Measurements from ENCODE around the gene CD22. TPM values are rescaled to one million over a fixed set of nuclear protein-coding genes. Genes with fewer than 3 reads are reported as not detected.
"Not testable (repeated sequence)": the region's sequence is repeated elsewhere in the genome, so short reads cannot be mapped to it uniquely, and the experiment has no call there.

CD22 gene
- total RNA-seq, 1 donor from 2014 or later, result 19.1 TPM

DNA sequence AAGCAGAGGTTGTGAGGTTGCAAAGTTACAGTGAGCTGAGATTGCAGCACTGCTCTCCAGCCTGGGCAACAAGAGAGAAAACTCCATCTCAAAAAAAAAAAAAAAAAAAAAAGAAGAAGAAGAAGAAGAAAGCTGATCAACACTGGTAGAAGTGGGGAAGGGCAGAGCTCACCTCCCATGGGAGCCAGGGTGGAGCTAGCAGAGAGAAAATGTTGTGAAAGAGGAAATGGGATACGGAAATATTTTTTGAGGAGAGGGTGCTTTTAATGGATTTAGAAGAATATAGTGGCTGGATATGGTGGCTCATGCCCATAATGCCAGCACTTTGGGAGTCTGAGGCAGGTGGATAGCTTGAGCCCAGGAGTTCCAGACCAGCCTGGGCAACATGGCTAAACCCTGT lies 48.7 kb downstream of the CD22 start:
- TF ChIP-seq, protein P1, sequence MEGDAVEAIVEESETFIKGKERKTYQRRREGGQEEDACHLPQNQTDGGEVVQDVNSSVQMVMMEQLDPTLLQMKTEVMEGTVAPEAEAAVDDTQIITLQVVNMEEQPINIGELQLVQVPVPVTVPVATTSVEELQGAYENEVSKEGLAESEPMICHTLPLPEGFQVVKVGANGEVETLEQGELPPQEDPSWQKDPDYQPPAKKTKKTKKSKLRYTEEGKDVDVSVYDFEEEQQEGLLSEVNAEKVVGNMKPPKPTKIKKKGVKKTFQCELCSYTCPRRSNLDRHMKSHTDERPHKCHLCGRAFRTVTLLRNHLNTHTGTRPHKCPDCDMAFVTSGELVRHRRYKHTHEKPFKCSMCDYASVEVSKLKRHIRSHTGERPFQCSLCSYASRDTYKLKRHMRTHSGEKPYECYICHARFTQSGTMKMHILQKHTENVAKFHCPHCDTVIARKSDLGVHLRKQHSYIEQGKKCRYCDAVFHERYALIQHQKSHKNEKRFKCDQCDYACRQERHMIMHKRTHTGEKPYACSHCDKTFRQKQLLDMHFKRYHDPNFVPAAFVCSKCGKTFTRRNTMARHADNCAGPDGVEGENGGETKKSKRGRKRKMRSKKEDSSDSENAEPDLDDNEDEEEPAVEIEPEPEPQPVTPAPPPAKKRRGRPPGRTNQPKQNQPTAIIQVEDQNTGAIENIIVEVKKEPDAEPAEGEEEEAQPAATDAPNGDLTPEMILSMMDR (IDR thresholded peaks at IDR 0.05), result no peak
- Histone ChIP-seq H3K36me3 (no peaks in the 10 kb centered on the region), H3K27ac (no peak overlapping the region), H3K4me3 (no peak overlapping the region), H3K27me3 (ENCODE audit: low read depth) (peaks cover 4% of the 10 kb centered on the region), H3K9me3 (no peaks in the 10 kb centered on the region), H3K4me1 (no peaks in the 10 kb centered on the region)
- intact Hi-C loops (cut with DNase I), result no loop called here
- DNase-seq (no peak), ATAC-seq (no peak)

DNA sequence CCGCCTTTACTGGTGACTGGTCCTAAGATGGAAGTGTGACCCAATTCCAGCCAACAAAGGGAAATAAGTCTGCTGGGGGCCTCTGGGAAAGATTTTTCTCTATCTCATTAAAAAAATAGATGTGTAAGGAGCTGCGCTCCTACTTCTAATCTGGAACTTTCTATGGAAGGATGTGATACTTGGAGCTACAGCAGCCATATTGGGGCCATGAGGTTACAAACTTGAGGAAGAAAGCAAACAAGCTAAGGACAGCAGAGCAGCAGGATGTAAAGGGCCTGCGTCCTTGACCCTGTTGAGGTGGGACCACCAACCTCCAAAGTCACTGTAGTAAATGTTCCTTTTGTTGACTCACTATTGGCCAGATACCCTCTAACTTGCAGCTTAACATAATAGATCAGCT lies 49.4 kb downstream of the CD22 start:
- no peak for ATAC-seq
- intact Hi-C loops (cut with DNase I), result no loop called here

DNA sequence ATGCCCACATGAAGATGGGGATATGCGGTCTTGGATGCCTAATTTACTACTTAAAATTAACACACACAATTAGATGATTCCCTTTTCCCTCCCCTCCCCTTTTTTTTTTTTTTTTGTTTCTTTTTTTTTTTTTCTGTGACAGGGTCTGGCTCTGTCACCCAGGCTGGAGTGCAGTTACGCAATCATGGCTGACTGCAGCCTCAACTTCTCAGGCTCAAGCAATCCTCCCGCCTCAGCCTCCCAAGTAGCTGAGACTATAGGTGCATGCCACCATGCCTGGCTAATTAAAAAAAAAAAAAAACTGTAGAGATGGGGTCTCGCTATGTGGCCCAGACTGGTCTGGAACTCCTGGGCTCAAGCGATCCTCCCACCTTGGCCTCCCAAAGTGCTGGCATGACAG lies 50.6 kb downstream of the CD22 start:
- ATAC-seq; H3K36me3 ChIP-seq; H3K27ac ChIP-seq; H3K4me1 ChIP-seq; DNase-seq; H3K27me3 ChIP-seq (ENCODE audit: low read depth); H3K4me3 ChIP-seq; H3K9me3 ChIP-seq; intact Hi-C loops (cut with DNase I): not testable (repeated sequence)

More for the DNA sequence above, 49.4 kb downstream of the CD22 start:
- Histone ChIP-seq H3K4me3 (no peak overlapping the region), H3K9me3 (no peaks in the 10 kb centered on the region), H3K36me3 (no peaks in the 10 kb centered on the region), H3K4me1 (no peaks in the 10 kb centered on the region), H3K27ac (no peak overlapping the region), H3K27me3 (ENCODE audit: low read depth) (peaks cover 4% of the 10 kb centered on the region)
- no peak for DNase-seq
- TF ChIP-seq, protein P1 (IDR thresholded peaks at IDR 0.05), result no peak

DNA sequence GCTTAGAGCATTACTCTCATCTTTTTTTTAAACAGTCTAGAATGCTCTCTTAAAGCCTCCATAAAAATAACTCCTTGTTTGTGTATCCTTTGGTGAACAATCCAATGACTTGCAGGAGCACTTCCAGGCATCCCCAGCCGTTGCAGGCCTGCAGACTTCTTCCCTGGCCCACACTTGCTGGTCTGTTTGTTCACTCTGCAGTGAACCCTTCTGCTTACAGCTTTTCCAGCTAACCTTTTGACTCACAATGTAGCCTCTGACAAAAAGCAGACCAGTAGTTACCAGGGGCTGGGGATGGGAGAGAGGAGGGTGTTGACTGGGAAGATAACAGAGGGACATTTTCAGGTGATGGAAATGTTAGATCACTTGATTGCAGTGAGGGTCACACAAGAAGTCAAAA lies 51.0 kb downstream of the CD22 start:
- DNase-seq, result no peak
- ATAC-seq, result no peak
- Histone ChIP-seq H3K4me3 (no peak overlapping the region), H3K27me3 (ENCODE audit: low read depth) (peaks cover 4% of the 10 kb centered on the region), H3K27ac (no peak overlapping the region), H3K9me3 (no peaks in the 10 kb centered on the region), H3K36me3 (no peaks in the 10 kb centered on the region), H3K4me1 (no peaks in the 10 kb centered on the region)
- intact Hi-C loops (cut with DNase I), result no loop called here
- TF ChIP-seq, protein P1 (IDR thresholded peaks at IDR 0.05), result no peak

DNA sequence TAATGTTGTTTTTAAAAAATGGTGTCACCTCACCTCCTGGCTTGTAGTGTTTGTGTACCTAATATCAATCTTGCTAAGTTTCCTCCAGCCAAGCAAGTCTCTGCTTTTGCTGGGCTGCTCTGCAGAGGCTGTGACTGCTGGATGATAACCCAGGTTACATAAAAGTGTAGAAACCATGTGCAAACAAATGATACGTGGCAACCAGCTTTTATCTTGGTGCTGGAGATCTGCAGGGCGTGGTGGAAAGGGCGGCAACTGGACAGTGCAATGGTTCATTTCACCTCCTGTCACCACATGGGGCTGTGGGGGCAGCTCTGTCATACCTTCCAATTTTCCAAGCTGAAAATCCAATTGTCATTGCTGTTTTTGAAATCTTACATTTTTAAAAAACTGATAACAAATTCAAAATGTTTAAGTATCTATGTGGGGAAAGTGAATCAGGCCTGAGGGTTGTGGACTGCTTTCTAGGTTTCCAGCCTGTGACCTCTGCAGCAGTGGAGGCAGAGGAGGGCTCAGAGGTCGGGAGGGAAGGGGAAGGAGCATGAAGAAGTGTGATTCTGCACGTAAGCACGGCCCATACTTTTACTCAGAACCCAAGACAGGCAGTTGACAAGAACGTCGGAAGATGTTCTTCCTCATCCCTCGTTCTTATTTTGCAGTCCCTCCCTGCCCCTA lies 51.6 kb downstream of the CD22 start:
- no peaks in the 10 kb centered on the region for H3K9me3 ChIP-seq

DNA sequence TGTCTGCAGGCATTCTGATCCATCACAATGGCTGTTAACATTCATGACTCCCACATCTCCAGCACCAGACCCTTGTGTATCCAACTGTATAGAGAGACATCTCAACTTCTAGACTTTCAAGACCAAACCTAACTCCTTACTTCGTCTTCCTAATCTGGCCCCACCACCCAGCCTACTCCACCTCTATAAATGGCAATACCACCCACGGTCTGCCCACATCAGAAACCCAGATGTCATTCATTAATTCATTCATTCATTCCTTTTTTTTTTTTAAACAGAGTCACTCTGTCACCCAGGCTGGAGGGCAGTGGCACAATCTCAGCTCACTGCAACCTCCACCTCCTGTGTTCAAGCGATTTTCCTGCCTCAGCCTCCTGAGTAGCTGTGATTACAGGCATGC lies 52.3 kb downstream of the CD22 start:
- H3K36me3 ChIP-seq, result no peaks in the 10 kb centered on the region
- no peak overlapping the region for H3K27ac ChIP-seq
- no peak overlapping the region for H3K4me3 ChIP-seq
- H3K9me3 ChIP-seq, result no peaks in the 10 kb centered on the region
- no peaks in the 10 kb centered on the region for H3K4me1 ChIP-seq
- intact Hi-C loops (cut with DNase I), result no loop called here
- no peak for DNase-seq
- ATAC-seq, result no peak
- H3K27me3 ChIP-seq (ENCODE audit: low read depth), result peaks cover 4% of the 10 kb centered on the region
- TF ChIP-seq, protein P1 (IDR thresholded peaks at IDR 0.05), result no peak

More for the DNA sequence above, 51.6 kb downstream of the CD22 start:
- ATAC-seq, result no peak
- H3K4me3 ChIP-seq, result no peak overlapping the region
- H3K36me3 ChIP-seq, result no peaks in the 10 kb centered on the region
- TF ChIP-seq, protein P1 (IDR thresholded peaks at IDR 0.05), result no peak
- H3K27ac ChIP-seq, result no peak overlapping the region
- no peak for DNase-seq
- intact Hi-C loops (cut with DNase I), result no loop called here
- no peaks in the 10 kb centered on the region for H3K4me1 ChIP-seq
- peaks cover 4% of the 10 kb centered on the region for H3K27me3 ChIP-seq (ENCODE audit: low read depth)

Data from lower lobe of right lung (tissue), 2 donors.